GM23338 (cell line): ENCODE measurements around the gene CX3CR1. TPM values are rescaled to one million over a fixed set of nuclear protein-coding genes. Genes with fewer than 3 reads are reported as not detected.
A peak's percentile ranks its signal among the peaks of the same experiment; 100 is the strongest.

Experiments
- ATAC-seq: fragments of 200-7000 bp; cut with Tn5 transposase; 3 replicates; pipeline ENCODE4 v1.9.1; 2020
- DNase-seq: peaks from one replicate; pipeline ENCODE4 v3.0.0-alpha.2; 2015; ENCODE audit warnings: low spot score
- H2AFZ ChIP-seq: fragments of 200-600 bp; sonication (generic); 2 replicates; pipeline ENCODE4 v1.8.0; 2016; ENCODE audit warnings: antibody characterized with exemption, mild to moderate bottlenecking, moderate library complexity
- H3F3A ChIP-seq: fragments of 200-600 bp; sonication (generic); replicated peaks from 2 replicates; pipeline ENCODE4 v1.8.0; 2017; ENCODE audit warnings: antibody characterized with exemption, mixed run types, low read depth
- H3K27ac ChIP-seq: fragments of 200-600 bp; sonication (generic); 2 replicates; pipeline ENCODE4 v1.6.1; 2016; ENCODE audit warnings: low read depth
- H3K27me3 ChIP-seq: fragments of 200-600 bp; sonication (generic); 2 replicates; pipeline ENCODE4 v1.8.0; 2016; ENCODE audit warnings: mild to moderate bottlenecking, mixed run types, moderate library complexity; ENCODE audit not compliant: insufficient read depth
- H3K36me3 ChIP-seq: fragments of 200-600 bp; sonication (generic); 2 replicates; pipeline ENCODE4 v1.8.0; 2016; ENCODE audit warnings: mild to moderate bottlenecking; ENCODE audit not compliant: insufficient read depth
- H3K4me1 ChIP-seq: fragments of 200-600 bp; sonication (generic); 2 replicates; pipeline ENCODE4 v1.8.0; 2016; ENCODE audit warnings: mild to moderate bottlenecking, moderate library complexity; ENCODE audit not compliant: insufficient read depth
- H3K4me2 ChIP-seq: fragments of 200-600 bp; sonication (generic); 2 replicates; pipeline ENCODE4 v1.7.1; 2017; ENCODE audit warnings: mixed run types
- H3K4me3 ChIP-seq: fragments of 200-600 bp; sonication (generic); 2 replicates; pipeline ENCODE4 v1.6.1; 2016; ENCODE audit warnings: mixed run types
- H3K79me2 ChIP-seq: fragments of 200-600 bp; sonication (generic); replicated peaks from 2 replicates; pipeline ENCODE4 v1.8.0; 2017; ENCODE audit warnings: mild to moderate bottlenecking; ENCODE audit not compliant: insufficient read depth
- H3K9me2 ChIP-seq: fragments of 200-600 bp; sonication (generic); 2 replicates; pipeline ENCODE4 v1.8.0; 2017; ENCODE audit not compliant: insufficient read depth
- H4K20me1 ChIP-seq: fragments of 200-600 bp; sonication (generic); replicated peaks from 2 replicates; pipeline ENCODE4 v1.8.0; 2017; ENCODE audit warnings: mild to moderate bottlenecking; ENCODE audit not compliant: insufficient read depth
- H3K27ac Mint-ChIP-seq: 2 replicates; pipeline ENCODE4 v1.8.0; 2020; ENCODE audit warnings: inconsistent platforms, mild to moderate bottlenecking, moderate library complexity, mixed read lengths
- H3K27me3 Mint-ChIP-seq: 3 replicates; pipeline ENCODE4 v1.8.0; 2022; ENCODE audit warnings: low read depth, mild to moderate bottlenecking, moderate library complexity, mixed read lengths, inconsistent platforms; ENCODE audit not compliant: insufficient read depth, poor library complexity
- H3K36me3 Mint-ChIP-seq: 3 replicates; pipeline ENCODE4 v1.8.0; 2021; ENCODE audit warnings: low read depth, mild to moderate bottlenecking, inconsistent platforms, moderate library complexity, mixed read lengths
- H3K4me1 Mint-ChIP-seq: 3 replicates; pipeline ENCODE4 v1.8.0; 2020; ENCODE audit warnings: mild to moderate bottlenecking, inconsistent platforms, mixed read lengths
- H3K4me3 Mint-ChIP-seq: 3 replicates; pipeline ENCODE4 v1.8.0; 2021; ENCODE audit warnings: moderate library complexity, mild to moderate bottlenecking, inconsistent platforms, mixed read lengths
- H3K9me3 Mint-ChIP-seq: 3 replicates; pipeline ENCODE4 v1.8.0; 2020; ENCODE audit warnings: moderate library complexity, mild to moderate bottlenecking, inconsistent platforms, mixed read lengths
- CREB1 ChIP-seq: fragments of 250-450 bp; sonication (Bioruptor Pico); IDR thresholded peaks from 2 replicates; pipeline ENCODE4 v1.5.0; 2020; ENCODE audit warnings: low read depth, mild to moderate bottlenecking, moderate library complexity
- CTCF ChIP-seq, 2 experiments: fragments of 200-600 bp in 1 of 2; sonication (generic) in 1 of 2; conservative IDR thresholded peaks; 2 replicates each; pipeline versions ENCODE4 v1.5.1 to v1.6.1; 2016 to 2017; ENCODE audit warnings: antibody characterized with exemption in 2 of 2, low read depth in 2 of 2, mild to moderate bottlenecking in 2 of 2, moderate library complexity in 1 of 2
- ETS1 ChIP-seq: IDR thresholded peaks from 2 replicates; pipeline ENCODE4 v1.6.1; 2016; ENCODE audit warnings: antibody characterized with exemption
- EZH2 ChIP-seq: fragments of 200-600 bp; sonication (generic); IDR thresholded peaks from one replicate; pipeline ENCODE4 v1.8.0; 2017; ENCODE audit warnings: antibody characterized with exemption, mild to moderate bottlenecking, low read depth; ENCODE audit not compliant: unreplicated experiment
- EZH2phosphoT487 ChIP-seq: fragments of 200-600 bp; sonication (generic); IDR thresholded peaks from one replicate; pipeline ENCODE4 v1.8.1; 2018; ENCODE audit warnings: antibody characterized with exemption; ENCODE audit not compliant: unreplicated experiment
- JUNB ChIP-seq: IDR thresholded peaks from one replicate; pipeline ENCODE4 v1.6.1; 2016; ENCODE audit warnings: antibody characterized with exemption; ENCODE audit not compliant: unreplicated experiment
- POLR2AphosphoS5 ChIP-seq: IDR thresholded peaks from 2 replicates; pipeline ENCODE4 v1.6.1; 2016; ENCODE audit warnings: antibody characterized with exemption, low read depth
- REST ChIP-seq: IDR thresholded peaks from one replicate; pipeline ENCODE4 v1.6.1; 2018; ENCODE audit warnings: antibody characterized with exemption; ENCODE audit not compliant: unreplicated experiment
- STAT1 ChIP-seq: IDR thresholded peaks from one replicate; pipeline ENCODE4 v1.6.1; 2016; ENCODE audit warnings: antibody characterized with exemption; ENCODE audit not compliant: unreplicated experiment
- ZNF114 ChIP-seq: fragments of 250-450 bp; sonication (Bioruptor Pico); IDR thresholded peaks from 2 replicates; pipeline ENCODE4 v1.5.0; 2020; ENCODE audit warnings: mild to moderate bottlenecking, moderate library complexity
- ZNF331 ChIP-seq: fragments of 250-450 bp; sonication (Bioruptor Pico); IDR thresholded peaks from 2 replicates; pipeline ENCODE4 v1.5.0; 2020; ENCODE audit warnings: low read depth, mild to moderate bottlenecking, moderate library complexity
- ZNF462 ChIP-seq: fragments of 250-450 bp; sonication (Bioruptor Pico); IDR thresholded peaks from 2 replicates; pipeline ENCODE4 v1.5.0; 2020; ENCODE audit warnings: mild to moderate bottlenecking, moderate library complexity
- polyA plus RNA-seq: library from polyadenylated mRNA; unstranded; fragments of >200 nt; fragmentation: Nextera tagmentation; extraction: Ambion mirVana; gene quantifications from 2 replicates; pipeline ENCODE4 v1.2.1, GENCODE V29; 2016
- total RNA-seq: library from RNA; depleted of rRNA; stranded (reverse); fragments of >200 nt; shearing (Covaris generic); gene quantifications from 2 replicates; pipeline ENCODE4 v1.2.3, GENCODE V29; 2014

The CX3CR1 gene
- total and polyA plus RNA-seq, 2 experiments from 2014 or later, result 0.24 to 0.42 TPM

- ATAC-seq, result no peak
- Histone ChIP-seq H3F3A (no peaks in the 10 kb centered on the region), H3K4me2 (no peak overlapping the region), H3K9me2 (no peaks in the 10 kb centered on the region), H2AFZ (peak overlapping the region; percentile 23; the same call in 1 of the 2 replicates), H3K27me3 (no peaks in the 10 kb centered on the region), H3K79me2 (no peaks in the 10 kb centered on the region), H3K36me3 (no peaks in the 10 kb centered on the region), H3K4me3 (no peak overlapping the region), H4K20me1 (no peaks in the 10 kb centered on the region), H3K27ac (no peak overlapping the region), H3K4me1 (no peaks in the 10 kb centered on the region)
- H3K4me3 Mint-ChIP-seq, result no peak overlapping the region
- H3K27me3 Mint-ChIP-seq, result peaks cover 2% of the 10 kb centered on the region
- no peaks in the 10 kb centered on the region; the same call in 2 of the 3 replicates for H3K9me3 Mint-ChIP-seq
- H3K36me3 Mint-ChIP-seq, result no peaks in the 10 kb centered on the region
- TF ChIP-seq ZNF462 (CRISPR knock-in tag) (no peak), REST (no peak), CREB1 (CRISPR knock-in tag) (no peak), EZH2phosphoT487 (no peak), POLR2AphosphoS5 (no peak), EZH2 (no peak), ETS1 (no peak), STAT1 (no peak), CTCF (conservative IDR thresholded peaks at IDR 0.05; ENCODE audit: low read depth in 2 of 2) (no peak), JUNB (no peak), ZNF114 (no peak), ZNF331 (CRISPR knock-in tag) (no peak)
- DNase-seq, result no peak
- H3K27ac Mint-ChIP-seq, result no peak overlapping the region
- H3K4me1 Mint-ChIP-seq, result peaks cover 3% of the 10 kb centered on the region; the same call in 1 of the 3 replicates
These were observed 47.0 kb downstream of the CX3CR1 start for GRCh38 chr3:39232859-39233258.
